Prostate gland (tissue), 2 donors: ENCODE results near the gene MAD1L1. TPM values are rescaled to one million over a fixed set of nuclear protein-coding genes. Genes with fewer than 3 reads are reported as not detected.

Experiments
- DNase-seq: peaks from one replicate; pipeline ENCODE4 v3.0.0-alpha.2; 2019; ENCODE audit warnings: low spot score
- H3K27ac ChIP-seq, 2 donors: fragments of 200-600 bp; sonication (generic); 2 replicates each; pipeline ENCODE4 v1.5.1; 2017 to 2019
- H3K27me3 ChIP-seq: fragments of 200-600 bp; sonication (generic); replicated peaks from 2 replicates; pipeline ENCODE4 v1.5.1; 2019; ENCODE audit not compliant: insufficient read depth
- H3K36me3 ChIP-seq, 2 donors: fragments of 200-600 bp; sonication (generic); 1 replicate in 1 of 2; 2 replicates in 1 of 2; pipeline versions ENCODE4 v1.5.1 to v1.8.1; 2017 to 2019
- H3K4me1 ChIP-seq: fragments of 200-600 bp; sonication (generic); replicated peaks from 2 replicates; pipeline ENCODE4 v1.5.1; 2019
- H3K4me3 ChIP-seq, 2 donors: fragments of 200-600 bp; sonication (generic); 2 replicates each; pipeline ENCODE4 v1.5.1; 2017 to 2019
- H3K9me3 ChIP-seq: fragments of 200-600 bp; sonication (generic); 2 replicates; pipeline ENCODE4 v1.5.1; 2017
- CTCF ChIP-seq, 4 experiments: fragments of 200-600 bp in 2 of 4; fragments of 450-650 bp in 2 of 4; sonication (generic) in 2 of 4; IDR thresholded peaks; 1 replicate in 3 of 4; 2 replicates in 1 of 4; pipeline ENCODE4 v1.5.1; 2016 to 2019; ENCODE audit warnings: antibody characterized with exemption in 4 of 4, mild to moderate bottlenecking in 2 of 4, moderate library complexity in 2 of 4
- POLR2A ChIP-seq: fragments of 450-650 bp; IDR thresholded peaks from one replicate; pipeline ENCODE4 v1.6.1; 2016; ENCODE audit warnings: antibody characterized with exemption, mild to moderate bottlenecking
- POLR2AphosphoS5 ChIP-seq: sonication (generic); formaldehyde crosslinking; IDR thresholded peaks from one replicate; pipeline ENCODE4 v1.6.1; 2017; ENCODE audit warnings: antibody characterized with exemption
- WGBS: methylation state at CpG from one replicate; pipeline ENCODE4 v1.1.5; 2018; 5-methylcytosine and 5-hydroxymethylcytosine counted together
- intact Hi-C: fragments of 100-400 bp; cut with DNase I; formaldehyde crosslinking; loops from one replicate; pipeline ENCODE4 v1.14.2; 2022
- total RNA-seq, 2 donors: library from RNA; depleted of rRNA; stranded (reverse); fragments of >200 nt; gene quantifications; one replicate each; pipeline ENCODE4 v1.1.0, GENCODE V29; 2016

Gene MAD1L1
- total RNA-seq, 2 donors from 2014 or later = 79.3 to 91.9 TPM

DNA sequence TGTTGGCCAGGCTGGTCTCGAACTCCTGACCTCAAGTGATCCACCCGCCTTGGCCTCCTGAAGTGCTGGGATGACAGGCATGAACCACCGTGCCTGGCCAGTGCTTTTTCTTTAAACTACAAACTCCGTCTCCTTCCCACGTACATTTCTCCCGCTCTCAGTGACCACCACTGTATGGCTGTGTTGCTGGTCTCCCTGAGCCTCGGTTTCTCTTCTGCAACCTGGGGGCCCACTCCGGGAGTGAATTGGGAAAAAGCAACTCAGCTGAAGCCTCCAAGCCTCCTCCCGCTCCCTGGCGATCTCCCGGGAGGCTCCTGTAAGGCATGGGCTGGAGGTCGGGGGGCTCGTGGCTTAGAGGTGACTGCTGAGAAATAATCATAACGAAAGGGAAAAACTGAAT is 426.4 kb downstream of the MAD1L1 start:
- no peaks in the 10 kb centered on the region for H3K27me3 ChIP-seq
- TF ChIP-seq CTCF (IDR thresholded peaks at IDR 0.05) (no peak), POLR2AphosphoS5 (no peak), POLR2A (no peak)
- no peak overlapping the region for H3K4me3 ChIP-seq
- intact Hi-C loops = no loop called here
- H3K9me3 ChIP-seq = no peaks in the 10 kb centered on the region
- peaks cover 3% of the 10 kb centered on the region for H3K4me1 ChIP-seq
- no peaks in the 10 kb centered on the region for H3K36me3 ChIP-seq
- no peak overlapping the region for H3K27ac ChIP-seq
- DNase-seq = no peak
- WGBS = 88% methylated on average over 14 of the region's 14 CpGs

DNA sequence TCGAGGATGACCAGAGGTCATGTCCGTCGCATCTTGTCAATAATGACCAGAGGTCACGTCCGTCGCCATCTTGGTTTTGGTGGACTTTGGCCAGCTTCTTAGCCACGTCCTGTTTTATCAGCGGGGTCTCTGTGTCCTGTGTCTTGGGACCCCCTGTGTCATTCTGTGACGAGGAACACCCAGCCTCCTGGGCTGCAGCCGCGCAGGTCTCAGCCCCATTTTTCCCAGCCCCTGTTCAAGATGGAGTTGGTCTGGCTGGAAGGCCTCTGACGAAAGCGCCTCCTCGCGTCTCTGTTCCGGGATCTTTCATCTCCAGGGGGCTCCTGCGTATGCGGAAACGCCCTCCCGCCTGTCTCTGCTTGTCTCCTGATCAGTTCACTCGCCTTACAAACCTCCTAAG is 428.4 kb downstream of the MAD1L1 start:
- Histone ChIP-seq H3K4me1 (no peaks in the 10 kb centered on the region), H3K27me3 (no peaks in the 10 kb centered on the region), H3K27ac (no peak overlapping the region), H3K9me3 (no peaks in the 10 kb centered on the region), H3K36me3 (no peaks in the 10 kb centered on the region), H3K4me3 (no peak overlapping the region)
- 81% methylated on average over 21 of the region's 21 CpGs for WGBS
- no peak for TF ChIP-seq POLR2A
- TF ChIP-seq CTCF (IDR thresholded peaks at IDR 0.05) = no peak
- no peak for TF ChIP-seq POLR2AphosphoS5
- no peak for DNase-seq
- intact Hi-C loops = no loop called here

DNA sequence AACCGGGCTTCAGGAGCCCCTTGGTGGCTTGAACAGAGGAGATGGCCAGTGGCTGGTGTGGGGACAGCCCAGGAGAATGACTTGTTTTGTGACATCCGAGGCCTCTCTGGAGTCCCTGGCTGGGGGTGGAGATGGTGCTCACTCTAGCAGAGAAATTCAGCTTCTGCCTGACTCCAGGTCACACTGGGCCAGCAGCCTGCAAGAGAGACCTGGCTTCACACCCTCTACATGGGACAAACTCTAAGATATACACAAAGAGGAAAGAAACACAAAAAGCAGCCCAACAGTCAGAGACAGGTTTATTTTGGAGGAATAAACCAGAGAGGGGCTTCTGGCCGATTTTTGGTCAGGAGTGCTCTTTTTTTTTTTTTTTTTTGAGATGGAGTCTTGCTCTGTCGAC is 429.8 kb downstream of the MAD1L1 start:
- no peaks in the 10 kb centered on the region for H3K36me3 ChIP-seq
- DNase-seq = no peak
- intact Hi-C loops = no loop called here
- no peaks in the 10 kb centered on the region for H3K27me3 ChIP-seq
- WGBS = 70% methylated on average over 4 of the region's 4 CpGs
- no peak for TF ChIP-seq POLR2A
- TF ChIP-seq POLR2AphosphoS5 = no peak
- TF ChIP-seq CTCF (IDR thresholded peaks at IDR 0.05) = no peak
- H3K27ac ChIP-seq = no peak overlapping the region
- no peaks in the 10 kb centered on the region for H3K9me3 ChIP-seq
- H3K4me3 ChIP-seq = no peak overlapping the region
- no peaks in the 10 kb centered on the region for H3K4me1 ChIP-seq

GRCh38 chr7:1800902-1801301 is 431.8 kb downstream of the MAD1L1 start:
- WGBS = 24% methylated on average over 14 of the region's 14 CpGs
- Histone ChIP-seq H3K36me3 (no peaks in the 10 kb centered on the region), H3K4me1 (no peaks in the 10 kb centered on the region), H3K27ac (no peak overlapping the region), H3K27me3 (no peaks in the 10 kb centered on the region), H3K9me3 (no peaks in the 10 kb centered on the region), H3K4me3 (no peak overlapping the region)
- no peak for DNase-seq
- intact Hi-C loops = no loop called here
- TF ChIP-seq CTCF (IDR thresholded peaks at IDR 0.05) (no peak), POLR2AphosphoS5 (no peak), POLR2A (no peak)

GRCh38 chr7:1798191-1798590 is 434.6 kb downstream of the MAD1L1 start:
- intact Hi-C loops = no loop called here
- TF ChIP-seq CTCF (IDR thresholded peaks at IDR 0.05) (no peak), POLR2AphosphoS5 (no peak), POLR2A (no peak)
- Histone ChIP-seq H3K36me3 (no peaks in the 10 kb centered on the region), H3K4me1 (no peaks in the 10 kb centered on the region), H3K27me3 (no peaks in the 10 kb centered on the region), H3K9me3 (no peaks in the 10 kb centered on the region), H3K27ac (no peak overlapping the region), H3K4me3 (no peak overlapping the region)
- 74% methylated on average over 3 of the region's 3 CpGs for WGBS
- no peak for DNase-seq
